Stimulated activated naive CD8-positive, alpha-beta T cell treated with anti-CD3 and anti-CD28 coated beads, Interleukin-15, Interleukin-2, amounts not matched to agents 100 ng/mL and 50 ng/mL, for 24 hours (primary cell): ENCODE measurements around the gene EYA4.

ENCODE experiments used
- H3K27ac Mint-ChIP-seq: one replicate; pipeline ENCODE4 v1.8.0; 2021; ENCODE audit warnings: mild to moderate bottlenecking, mixed read lengths
- H3K27me3 Mint-ChIP-seq: one replicate; pipeline ENCODE4 v1.8.0; 2021; ENCODE audit warnings: mixed read lengths
- H3K36me3 Mint-ChIP-seq: one replicate; pipeline ENCODE4 v1.8.0; 2021; ENCODE audit warnings: low read depth, mixed read lengths
- H3K4me1 Mint-ChIP-seq: one replicate; pipeline ENCODE4 v1.8.0; 2021; ENCODE audit warnings: low read depth, mixed read lengths
- H3K4me3 Mint-ChIP-seq: one replicate; pipeline ENCODE4 v1.8.0; 2021; ENCODE audit warnings: mild to moderate bottlenecking, mixed read lengths
- H3K9me3 Mint-ChIP-seq: one replicate; pipeline ENCODE4 v1.8.0; 2021; ENCODE audit warnings: mixed read lengths

The EYA4 gene

DNA sequence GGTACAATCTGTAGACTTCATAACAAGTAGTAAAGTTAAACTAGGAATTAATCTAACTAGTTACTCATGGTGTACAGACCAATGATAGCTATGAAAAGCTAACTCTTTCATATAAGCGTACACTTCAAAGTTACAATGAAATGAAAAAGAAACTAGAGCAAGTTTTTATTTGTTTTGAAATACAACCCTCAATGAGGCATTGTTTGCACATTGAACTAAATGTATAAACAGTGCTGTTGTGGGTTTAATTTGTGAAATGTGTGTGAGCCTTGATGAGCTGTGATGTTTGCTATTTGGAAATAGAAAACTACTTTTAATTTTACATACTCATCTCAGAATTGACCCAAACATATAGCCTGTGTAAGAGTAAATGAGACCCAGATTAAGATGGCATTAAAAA is 11.1 kb upstream of the EYA4 start:
- H3K27me3 Mint-ChIP-seq = peaks cover 6% of the 10 kb centered on the region

DNA sequence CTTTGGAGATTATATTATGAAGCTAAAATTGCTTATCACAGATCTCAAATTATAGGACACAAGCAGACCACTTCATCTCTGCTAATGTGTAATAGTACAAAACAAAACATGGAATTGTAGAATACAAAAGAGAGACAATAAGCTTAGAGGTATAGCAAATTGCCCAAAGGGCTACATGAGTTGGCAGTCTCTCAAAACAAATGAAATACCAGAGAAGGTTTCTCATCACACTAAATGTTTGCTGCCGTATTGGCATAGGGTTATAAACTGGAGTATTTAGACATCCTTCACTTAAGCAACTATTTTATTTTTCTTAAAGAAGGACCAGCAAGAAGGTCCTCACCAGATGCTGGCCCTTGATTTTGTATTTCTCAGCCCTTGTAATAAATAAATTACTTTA is 5.9 kb upstream of the EYA4 start:
- H3K4me3 Mint-ChIP-seq = no peak overlapping the region
- H3K27ac Mint-ChIP-seq = no peak overlapping the region
- no peaks in the 10 kb centered on the region for H3K9me3 Mint-ChIP-seq
- no peaks in the 10 kb centered on the region for H3K36me3 Mint-ChIP-seq
- peaks cover 32% of the 10 kb centered on the region for H3K27me3 Mint-ChIP-seq
- H3K4me1 Mint-ChIP-seq = peaks cover 1% of the 10 kb centered on the region

More for the DNA sequence above, 11.1 kb upstream of the EYA4 start:
- H3K36me3 Mint-ChIP-seq = no peaks in the 10 kb centered on the region
- H3K4me1 Mint-ChIP-seq = no peaks in the 10 kb centered on the region
- no peak overlapping the region for H3K4me3 Mint-ChIP-seq
- H3K27ac Mint-ChIP-seq = no peak overlapping the region
- no peaks in the 10 kb centered on the region for H3K9me3 Mint-ChIP-seq

DNA sequence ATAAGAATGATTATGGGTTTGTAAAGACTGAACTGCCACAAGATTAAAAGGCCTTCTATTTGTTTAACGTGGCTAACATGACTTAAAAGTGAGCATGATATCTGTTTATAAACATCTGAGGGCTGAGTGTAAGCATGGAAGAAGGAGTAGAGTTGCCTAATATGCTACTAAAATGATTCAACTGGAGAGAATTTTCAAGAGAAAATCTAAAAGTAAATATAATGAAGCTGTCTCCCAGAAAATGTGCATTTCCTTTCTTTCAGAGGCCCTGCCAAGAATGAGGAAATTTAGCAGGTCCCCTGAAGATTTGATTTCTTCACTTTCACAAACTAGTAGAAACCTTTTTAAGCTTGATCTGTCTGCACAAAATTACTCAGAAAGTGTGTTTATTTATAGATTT is 4.2 kb upstream of the EYA4 start:
- Mint-ChIP-seq H3K4me3 (no peak overlapping the region), H3K27me3 (peaks cover 41% of the 10 kb centered on the region), H3K27ac (no peak overlapping the region), H3K36me3 (no peaks in the 10 kb centered on the region), H3K4me1 (peaks cover 10% of the 10 kb centered on the region), H3K9me3 (no peaks in the 10 kb centered on the region)

DNA sequence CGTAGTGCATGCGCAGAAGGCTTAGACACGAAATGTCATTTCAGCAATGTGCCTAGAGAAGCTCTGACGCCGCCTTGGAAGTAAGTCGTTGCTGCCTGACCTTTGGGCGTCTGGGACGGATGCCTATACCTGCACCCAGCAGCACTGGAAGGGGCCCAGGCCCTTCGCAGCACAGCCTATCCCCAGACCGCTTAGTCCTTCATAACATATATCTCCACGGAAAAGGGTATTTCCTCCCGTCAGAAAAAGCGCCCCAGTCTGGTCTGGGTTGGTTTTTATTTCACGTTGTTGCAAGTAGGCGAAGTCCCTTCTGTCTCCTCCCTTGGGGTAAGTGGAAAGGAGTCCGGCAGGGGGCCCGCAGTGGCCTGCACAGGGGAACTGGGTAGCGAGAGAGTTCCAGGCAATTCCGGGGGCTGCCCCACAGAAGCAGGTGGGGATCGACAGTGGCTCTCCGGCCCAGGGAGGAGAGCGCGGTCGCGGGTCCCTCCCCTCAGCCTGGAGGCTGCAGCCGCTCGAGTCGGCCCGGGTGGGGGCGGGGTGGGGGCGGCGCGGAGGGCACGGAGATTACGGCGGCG is 559 bp upstream of the EYA4 start:
- peak overlapping the region; percentile 30 for H3K4me3 Mint-ChIP-seq
- no peaks in the 10 kb centered on the region for H3K36me3 Mint-ChIP-seq
- H3K9me3 Mint-ChIP-seq = no peaks in the 10 kb centered on the region
- no peak overlapping the region for H3K27ac Mint-ChIP-seq
- H3K4me1 Mint-ChIP-seq = peaks cover 10% of the 10 kb centered on the region
- H3K27me3 Mint-ChIP-seq = peaks cover 64% of the 10 kb centered on the region

DNA sequence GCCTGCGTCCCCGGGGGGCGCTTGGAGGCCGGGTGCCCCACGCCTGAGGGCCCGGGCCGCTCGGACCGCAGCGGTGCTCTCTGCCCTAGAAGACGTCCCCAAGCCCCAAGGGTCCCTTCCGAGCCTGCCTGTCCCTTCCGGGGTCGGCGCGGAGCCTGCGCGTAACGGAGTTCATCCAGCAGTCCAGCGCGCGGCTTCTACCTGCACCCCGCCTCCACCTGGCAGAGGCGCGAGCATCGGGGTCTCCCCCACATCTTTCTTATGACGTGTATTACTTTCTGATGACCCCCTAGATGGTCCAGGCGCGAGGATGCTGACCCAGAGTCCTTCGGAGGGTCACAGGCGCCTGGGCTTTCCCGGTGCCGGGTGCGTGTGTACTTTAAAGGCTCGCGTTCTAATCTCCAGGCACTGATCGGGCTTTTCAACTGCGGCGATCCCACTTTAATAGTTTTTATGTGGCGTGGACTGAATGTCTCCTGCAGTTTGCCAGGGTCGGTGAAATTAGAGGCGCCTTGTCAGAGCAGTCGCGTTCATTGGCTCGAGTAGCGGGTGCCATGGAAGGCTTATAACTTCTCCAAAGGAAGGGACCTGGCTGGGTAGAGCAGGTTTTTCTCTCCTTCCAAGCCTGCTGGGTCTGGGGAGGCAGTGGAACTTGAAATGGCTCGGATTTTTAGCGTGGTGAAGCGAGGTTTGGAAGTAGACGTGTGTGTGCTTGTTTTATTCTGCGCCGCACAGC is 912 bp downstream of the EYA4 start:
- Mint-ChIP-seq H3K9me3 (no peaks in the 10 kb centered on the region), H3K36me3 (no peaks in the 10 kb centered on the region), H3K4me3 (peak overlapping the region; percentile 26), H3K4me1 (peaks cover 10% of the 10 kb centered on the region), H3K27me3 (peaks cover 69% of the 10 kb centered on the region), H3K27ac (no peak overlapping the region)

DNA sequence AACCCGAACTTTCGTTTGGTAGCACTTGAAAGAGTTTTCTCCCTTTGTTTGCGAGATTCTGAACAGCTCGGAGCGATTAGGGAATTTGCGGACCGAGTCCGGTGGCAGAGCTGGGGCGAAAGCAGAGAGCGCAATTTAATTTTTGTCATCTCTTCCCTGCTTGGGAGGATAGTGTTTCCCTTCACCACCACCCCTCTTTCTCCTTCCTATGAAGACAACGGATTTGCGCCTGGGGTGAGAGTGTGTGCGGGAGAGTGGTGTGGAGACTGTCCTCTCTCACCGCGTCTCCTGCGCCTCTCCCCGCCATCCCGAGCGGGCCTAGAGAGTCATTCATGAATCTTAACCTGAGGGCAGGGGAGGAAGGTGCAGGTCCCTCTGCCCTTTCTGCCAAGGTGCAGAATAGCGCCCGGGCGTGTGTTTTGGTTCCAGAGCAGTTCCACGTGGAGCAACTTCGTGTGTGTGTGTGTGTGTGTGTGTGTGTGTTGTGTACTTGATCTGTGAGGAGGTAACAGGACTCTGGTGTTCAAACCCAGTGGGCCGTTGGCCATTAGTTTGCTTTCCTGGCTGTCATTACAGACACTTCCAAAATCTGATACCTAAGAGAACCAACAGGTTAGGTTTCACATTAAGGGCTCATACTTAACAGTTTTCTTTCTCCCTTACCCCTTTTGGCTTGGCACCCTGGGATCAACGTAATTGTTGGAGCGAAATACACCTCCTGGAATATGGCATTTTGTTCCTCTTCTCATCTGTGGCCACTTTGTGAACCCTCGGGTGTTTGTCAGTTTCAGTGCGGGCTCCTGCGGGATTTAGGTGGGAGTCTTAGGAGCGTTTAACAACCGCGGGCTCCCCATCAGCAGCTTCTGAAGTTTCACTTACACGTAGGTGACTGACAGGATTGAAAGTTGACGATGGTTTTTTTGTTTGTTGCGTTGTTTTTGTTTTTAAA is 1.8 kb downstream of the EYA4 start:
- Mint-ChIP-seq H3K9me3 (no peaks in the 10 kb centered on the region), H3K4me1 (peaks cover 10% of the 10 kb centered on the region), H3K4me3 (peak overlapping the region; percentile 26), H3K27ac (no peak overlapping the region), H3K36me3 (no peaks in the 10 kb centered on the region), H3K27me3 (peaks cover 72% of the 10 kb centered on the region)

DNA sequence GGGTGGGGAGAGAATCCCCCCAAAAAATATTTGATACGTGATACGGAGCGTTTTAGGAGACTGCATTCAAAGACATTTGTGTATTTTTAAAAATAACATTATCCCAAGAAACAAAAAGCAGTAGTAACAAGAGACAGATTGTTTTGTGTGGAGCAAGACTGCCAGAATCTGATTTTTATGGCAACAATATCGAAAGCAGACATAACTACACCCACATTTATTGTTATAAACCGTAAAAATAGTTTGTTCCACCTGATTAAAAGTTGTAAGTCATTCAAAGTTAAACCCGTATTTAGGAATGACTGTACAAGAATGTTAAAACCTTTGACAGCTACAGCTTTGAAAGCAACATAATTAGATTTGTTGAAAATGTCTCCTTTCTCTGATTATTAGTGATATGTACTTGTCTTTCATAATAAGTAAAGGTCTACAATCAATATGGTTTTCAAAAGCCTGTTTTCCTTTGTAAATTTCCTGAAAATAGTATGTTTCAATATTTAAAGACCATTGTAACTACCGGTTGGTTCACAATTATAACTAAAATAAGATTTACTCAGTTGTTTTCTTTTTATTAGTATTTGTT is 2.7 kb downstream of the EYA4 start:
- Mint-ChIP-seq H3K27ac (no peak overlapping the region), H3K27me3 (peaks cover 67% of the 10 kb centered on the region), H3K9me3 (no peaks in the 10 kb centered on the region), H3K4me1 (peaks cover 10% of the 10 kb centered on the region), H3K4me3 (no peak overlapping the region), H3K36me3 (no peaks in the 10 kb centered on the region)

DNA sequence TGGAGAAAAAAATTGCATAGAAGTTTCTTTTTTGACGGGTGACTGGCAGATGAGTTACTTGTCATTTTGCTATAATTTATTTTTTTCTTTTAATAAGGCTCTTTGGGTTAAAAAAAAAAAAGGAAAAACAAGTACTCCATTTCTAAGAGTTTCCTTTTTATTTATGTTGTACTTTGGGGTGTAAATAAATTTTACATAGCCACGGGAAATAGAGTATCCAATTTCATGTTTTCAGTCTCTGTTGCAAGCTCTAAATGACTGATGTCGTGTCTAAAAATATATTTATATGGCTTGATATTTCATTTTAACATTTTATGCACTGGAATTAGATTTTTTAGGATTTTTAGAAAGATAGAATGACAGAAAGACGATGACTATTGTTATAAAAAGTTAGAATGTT is 3.4 kb downstream of the EYA4 start:
- no peaks in the 10 kb centered on the region for H3K36me3 Mint-ChIP-seq
- H3K27me3 Mint-ChIP-seq = peaks cover 69% of the 10 kb centered on the region
- no peak overlapping the region for H3K27ac Mint-ChIP-seq
- H3K4me1 Mint-ChIP-seq = peaks cover 10% of the 10 kb centered on the region
- no peak overlapping the region for H3K4me3 Mint-ChIP-seq
- H3K9me3 Mint-ChIP-seq = no peaks in the 10 kb centered on the region

DNA sequence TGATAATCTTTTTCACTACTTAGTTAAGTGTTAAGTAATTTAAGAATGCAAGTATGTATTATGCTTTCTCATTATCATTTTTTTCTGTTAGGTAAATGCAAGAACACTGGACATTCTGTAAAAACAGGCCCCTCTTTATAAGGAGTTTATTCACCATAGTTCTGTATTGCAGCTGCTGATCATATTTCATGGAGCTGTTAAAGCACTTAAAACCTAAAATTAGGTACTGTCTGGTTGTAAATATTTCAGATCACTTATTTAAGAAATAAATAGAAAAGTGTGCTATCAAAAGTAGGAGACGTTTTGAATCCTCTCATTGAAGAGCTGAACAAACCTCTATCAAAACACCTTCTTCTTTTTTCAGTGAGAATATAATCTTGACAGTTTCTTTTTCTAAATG is 3.9 kb downstream of the EYA4 start:
- Mint-ChIP-seq H3K4me1 (peaks cover 10% of the 10 kb centered on the region), H3K9me3 (no peaks in the 10 kb centered on the region), H3K36me3 (no peaks in the 10 kb centered on the region), H3K4me3 (no peak overlapping the region), H3K27ac (no peak overlapping the region), H3K27me3 (peaks cover 69% of the 10 kb centered on the region)

DNA sequence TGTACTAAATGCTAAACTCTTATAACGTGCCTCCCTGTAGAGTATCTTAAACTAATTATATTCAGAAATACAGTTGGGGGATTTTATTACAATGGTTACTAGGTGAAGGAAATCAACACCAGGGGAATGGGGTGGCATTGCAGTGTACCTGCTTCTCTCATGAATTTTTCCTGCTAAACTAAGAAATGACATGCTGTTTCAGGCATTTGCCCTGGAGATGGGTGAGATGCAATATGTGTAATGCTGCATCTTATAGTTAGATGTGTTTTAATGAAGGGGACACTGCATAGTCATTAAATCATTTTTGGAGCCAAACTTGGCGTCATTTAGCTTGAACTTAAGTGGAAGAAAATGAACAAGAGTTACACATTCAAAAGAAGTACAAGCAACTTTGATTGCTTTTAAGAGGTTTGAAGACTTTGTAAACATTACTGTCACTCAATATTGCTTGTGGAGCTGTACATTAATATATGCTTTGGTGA is 4.3 kb downstream of the EYA4 start:
- Mint-ChIP-seq H3K4me3 (no peak overlapping the region), H3K4me1 (peaks cover 6% of the 10 kb centered on the region), H3K36me3 (no peaks in the 10 kb centered on the region), H3K27me3 (peaks cover 64% of the 10 kb centered on the region), H3K9me3 (no peaks in the 10 kb centered on the region), H3K27ac (no peak overlapping the region)

DNA sequence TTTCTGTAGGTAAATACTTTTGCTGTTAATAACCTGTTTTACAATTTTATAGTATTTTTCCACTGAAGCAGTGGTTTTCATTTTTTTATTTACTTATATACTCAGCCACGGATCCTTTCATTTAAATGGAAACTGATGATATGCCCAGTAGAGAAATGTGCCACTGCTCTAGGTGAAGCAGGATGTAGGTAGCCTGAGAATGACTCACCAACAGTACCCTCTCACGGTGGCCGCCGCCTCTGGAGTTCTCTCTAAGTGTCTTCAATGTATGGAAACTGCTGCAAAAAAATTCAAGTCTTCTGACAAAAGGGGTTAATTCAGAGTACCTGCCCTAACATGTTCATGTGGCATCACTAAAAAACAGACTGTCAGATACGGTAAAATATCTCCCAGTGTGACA is 6.4 kb downstream of the EYA4 start:
- Mint-ChIP-seq H3K4me3 (no peak overlapping the region), H3K27me3 (peaks cover 51% of the 10 kb centered on the region), H3K9me3 (no peaks in the 10 kb centered on the region), H3K27ac (no peak overlapping the region), H3K36me3 (no peaks in the 10 kb centered on the region), H3K4me1 (no peaks in the 10 kb centered on the region)

DNA sequence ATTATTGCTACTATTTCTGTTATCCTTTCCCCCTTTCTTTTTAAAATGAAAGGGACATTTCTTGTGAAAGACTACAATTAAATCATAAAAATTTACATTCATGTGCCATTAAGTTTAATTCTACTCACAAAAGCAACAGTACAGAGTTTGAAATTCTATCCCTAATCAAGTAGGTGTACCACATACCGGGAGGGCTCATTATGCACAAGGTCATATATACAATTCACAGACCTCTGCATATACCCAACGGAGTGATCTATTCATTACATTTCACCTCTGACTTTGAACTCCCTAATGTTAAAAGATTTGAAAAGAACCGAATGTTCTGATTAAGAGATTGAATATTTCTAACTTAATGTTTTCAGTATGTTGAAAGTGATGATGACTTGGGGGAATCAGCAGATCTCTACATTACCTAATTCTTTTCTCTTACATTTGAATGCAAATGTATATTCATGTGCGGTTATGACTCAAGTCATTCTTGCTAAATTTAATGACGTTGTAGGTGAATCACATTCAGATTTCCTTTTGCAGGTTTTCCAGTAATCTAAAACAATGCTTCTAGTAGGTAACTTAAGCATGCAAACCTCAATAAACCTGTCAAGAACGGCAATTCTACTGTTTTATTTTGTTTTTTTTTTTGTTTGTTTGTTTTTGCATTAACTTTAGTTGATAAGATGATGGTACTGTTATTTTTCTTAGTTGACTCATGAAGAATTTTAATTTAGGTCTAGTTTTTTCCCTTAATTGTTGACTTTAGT is 7.3 kb downstream of the EYA4 start:
- Mint-ChIP-seq H3K9me3 (no peaks in the 10 kb centered on the region), H3K27me3 (peaks cover 46% of the 10 kb centered on the region), H3K4me3 (no peak overlapping the region), H3K4me1 (no peaks in the 10 kb centered on the region), H3K36me3 (no peaks in the 10 kb centered on the region), H3K27ac (no peak overlapping the region)

DNA sequence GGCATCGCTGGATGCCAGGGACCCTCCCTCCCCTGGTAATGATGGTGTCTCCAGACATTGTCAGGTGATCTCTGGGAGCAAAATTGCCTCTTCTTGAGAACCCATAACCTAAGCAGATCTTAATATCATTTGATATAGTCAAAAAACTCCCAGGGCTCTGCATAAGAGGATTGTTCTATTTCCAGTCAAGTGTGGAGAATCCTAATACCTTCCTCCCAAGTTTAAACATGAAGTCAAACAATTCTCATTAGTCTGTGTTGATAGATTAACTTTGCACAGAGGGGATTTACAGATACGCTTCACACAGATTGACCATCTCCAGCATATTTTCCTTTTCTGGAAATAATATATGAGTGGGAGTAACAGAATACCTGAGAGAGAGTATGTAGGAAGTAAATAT is 10.5 kb downstream of the EYA4 start:
- Mint-ChIP-seq H3K9me3 (no peaks in the 10 kb centered on the region), H3K27ac (no peak overlapping the region), H3K4me1 (no peaks in the 10 kb centered on the region), H3K4me3 (no peak overlapping the region), H3K36me3 (no peaks in the 10 kb centered on the region), H3K27me3 (peaks cover 22% of the 10 kb centered on the region)

DNA sequence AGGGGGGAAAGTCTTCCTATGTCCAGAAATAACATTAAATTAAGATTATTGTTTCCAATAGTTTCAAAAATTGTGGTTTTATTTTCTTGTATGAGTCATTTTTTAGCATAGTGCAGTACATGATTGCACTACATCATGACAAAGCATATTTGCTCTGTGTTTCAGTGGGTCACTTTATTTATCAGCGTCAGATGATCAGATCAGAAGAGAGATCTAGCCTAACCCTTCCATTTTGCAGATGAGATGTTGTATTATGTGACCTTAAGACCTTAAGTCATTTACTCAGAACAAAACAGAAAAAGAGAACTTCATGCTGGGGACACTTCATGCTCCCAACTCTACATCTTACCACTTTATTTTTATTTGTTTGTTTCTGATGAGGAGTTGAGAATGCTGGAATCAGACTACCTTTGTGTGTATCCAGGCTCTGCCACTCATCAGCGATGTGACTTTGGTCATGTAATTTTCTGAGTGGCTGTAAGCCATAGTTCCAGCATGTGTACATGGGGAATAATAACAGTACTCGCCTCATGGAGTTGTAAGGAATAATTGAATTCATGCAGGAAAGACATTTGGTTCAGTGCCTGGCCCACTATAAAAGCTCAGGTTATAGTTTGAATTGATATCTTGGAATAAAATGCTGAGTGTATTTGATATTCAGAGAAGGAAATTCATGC is 13.5 kb downstream of the EYA4 start:
- Mint-ChIP-seq H3K36me3 (no peaks in the 10 kb centered on the region), H3K27ac (no peak overlapping the region), H3K9me3 (no peaks in the 10 kb centered on the region), H3K4me3 (no peak overlapping the region), H3K4me1 (no peaks in the 10 kb centered on the region), H3K27me3 (peaks cover 7% of the 10 kb centered on the region)
